ENCODE data around the gene OGFRL1. TPM values are rescaled to one million over a fixed set of nuclear protein-coding genes. Genes with fewer than 3 reads are reported as not detected.

The OGFRL1 gene
- total RNA-seq, 1 experiment from 2014 or later, result 10.3 TPM

GRCh38 chr6:71268735-71269437, 19.7 kb upstream of the OGFRL1 start:
- DNase-seq (ENCODE audit: low read depth, low spot score) (no peak), ATAC-seq (no peak)
- RAD21 ChIA-PET (ENCODE audit: low non-redundant PET in 1 of 2, low total read pairs in 2 of 2, uncharacterized antibody in 2 of 2, unreplicated experiment in 2 of 2), result no interaction called here
- H3K27me3 ChIP-seq (ENCODE audit: insufficient read depth, low read length), result peaks cover 12% of the 10 kb centered on the region
- H3K9me2 ChIP-seq (ENCODE audit: insufficient read depth), result no peaks in the 10 kb centered on the region
- H3K9ac ChIP-seq (ENCODE audit: low read length), result no peak overlapping the region
- H3K36me3 ChIP-seq (ENCODE audit: control insufficient read depth in 1 of 2, insufficient read depth in 2 of 2, low read length in 2 of 2), result no peaks in the 10 kb centered on the region
- POLR2A ChIA-PET, result no interaction called here
- BruUV-seq (replicated peaks), result no TSS peak
- H2AFZ ChIP-seq (ENCODE audit: low read depth, low read length, poor library complexity, severe bottlenecking), result no peak overlapping the region
- no peak overlapping the region for H3K27ac ChIP-seq (ENCODE audit: low read depth, low read length)
- intact Hi-C loops (cut with micrococcal nuclease), result no loop called here
- no peak for TF ChIP-seq EZH2 (IDR thresholded peaks at IDR 0.05)
- TF ChIP-seq ZFX (IDR thresholded peaks at IDR 0.05), result no peak
- TF ChIP-seq RAD21 (IDR thresholded peaks at IDR 0.05; ENCODE audit: low read depth), result no peak
- H3K4me2 ChIP-seq (ENCODE audit: low read length), result no peak overlapping the region
- CTCF ChIA-PET, result no interaction called here
- H4K20me1 ChIP-seq (ENCODE audit: insufficient read depth), result no peaks in the 10 kb centered on the region
- no peaks in the 10 kb centered on the region for H3K9me3 ChIP-seq (ENCODE audit: control insufficient read depth in 1 of 2, insufficient read depth in 1 of 2, low read depth in 1 of 2, low read length in 2 of 2)
- no peaks in the 10 kb centered on the region for H3K79me2 ChIP-seq (ENCODE audit: insufficient read depth, low read length)
- no peak overlapping the region for H3K4me3 ChIP-seq (replicated peaks in 1 of 2; ENCODE audit: low read depth in 1 of 2, low read length in 2 of 2)
- no peaks in the 10 kb centered on the region for H3K4me1 ChIP-seq (ENCODE audit: control insufficient read depth in 1 of 2, insufficient read depth in 2 of 2, low read length in 2 of 2)

- H3K36me3 ChIP-seq (ENCODE audit: control insufficient read depth in 1 of 2, insufficient read depth in 2 of 2, low read length in 2 of 2), result no peaks in the 10 kb centered on the region
- ATAC-seq (no peak), DNase-seq (ENCODE audit: low read depth, low spot score) (no peak)
- H3K9me2 ChIP-seq (ENCODE audit: insufficient read depth), result no peaks in the 10 kb centered on the region
- H3K79me2 ChIP-seq (ENCODE audit: insufficient read depth, low read length), result no peaks in the 10 kb centered on the region
- H3K27ac ChIP-seq (ENCODE audit: low read depth, low read length), result no peak overlapping the region
- no peak overlapping the region for H3K4me2 ChIP-seq (ENCODE audit: low read length)
- ChIA-PET CTCF (no interaction called here), RAD21 (ENCODE audit: low non-redundant PET in 1 of 2, low total read pairs in 2 of 2, uncharacterized antibody in 2 of 2, unreplicated experiment in 2 of 2) (no interaction called here), POLR2A (no interaction called here)
- no peak overlapping the region for H2AFZ ChIP-seq (ENCODE audit: low read depth, low read length, poor library complexity, severe bottlenecking)
- no peaks in the 10 kb centered on the region for H3K4me1 ChIP-seq (ENCODE audit: control insufficient read depth in 1 of 2, insufficient read depth in 2 of 2, low read length in 2 of 2)
- TF ChIP-seq SIN3A (IDR thresholded peaks at IDR 0.05; ENCODE audit: low read depth), result no peak
- TF ChIP-seq SRF (IDR thresholded peaks at IDR 0.05; ENCODE audit: low read depth), result no peak
- no peak for TF ChIP-seq REST (IDR thresholded peaks at IDR 0.05; ENCODE audit: low read depth)
- no peak for TF ChIP-seq SP1 (IDR thresholded peaks at IDR 0.05; ENCODE audit: low read depth)
- TF ChIP-seq ZNF274 (IDR thresholded peaks at IDR 0.05; ENCODE audit: low read depth, low read length), result no peak
- TF ChIP-seq ZBTB33 (IDR thresholded peaks at IDR 0.05; ENCODE audit: extremely low read depth, insufficient replicate concordance, low read length), result no peak
- no peak for TF ChIP-seq MAX (IDR thresholded peaks at IDR 0.05)
- TF ChIP-seq YY1 (IDR thresholded peaks at IDR 0.05; ENCODE audit: extremely low read depth, insufficient replicate concordance, low read depth, low read length), result no peak
- no peak for TF ChIP-seq CEBPB (IDR thresholded peaks at IDR 0.05; ENCODE audit: low read depth)
- no peak for TF ChIP-seq RAD21 (IDR thresholded peaks at IDR 0.05; ENCODE audit: low read depth)
- no peaks in the 10 kb centered on the region for H3K9me3 ChIP-seq (ENCODE audit: control insufficient read depth in 1 of 2, insufficient read depth in 1 of 2, low read depth in 1 of 2, low read length in 2 of 2)
- intact Hi-C loops (cut with micrococcal nuclease), result no loop called here
- no peak overlapping the region for H3K4me3 ChIP-seq (replicated peaks in 1 of 2; ENCODE audit: low read depth in 1 of 2, low read length in 2 of 2)
- no peaks in the 10 kb centered on the region for H4K20me1 ChIP-seq (ENCODE audit: insufficient read depth)
- H3K27me3 ChIP-seq (ENCODE audit: insufficient read depth, low read length), result 0 out of 2 replicates have a peak, but pooled peaks cover 4% of the 10 kb centered on the region
- BruUV-seq (replicated peaks), result no TSS peak
- no peak overlapping the region for H3K9ac ChIP-seq (ENCODE audit: low read length)
These were observed 10.5 kb upstream of the OGFRL1 start for GRCh38 chr6:71277926-71278600.

Data from HCT116 (cell line).